GM23248 (cell line): ENCODE data around the gene TNIK.

Experiments
- EZH2 ChIP-seq: fragments of 200-600 bp; sonication (generic); IDR thresholded peaks from 2 replicates; pipeline ENCODE4 v1.6.1; 2018; ENCODE audit warnings: antibody characterized with exemption, mild to moderate bottlenecking; ENCODE audit not compliant: insufficient read depth, poor library complexity, severe bottlenecking
- EZH2phosphoT487 ChIP-seq: fragments of 200-600 bp; sonication (generic); IDR thresholded peaks from 2 replicates; pipeline ENCODE4 v1.6.1; 2018; ENCODE audit warnings: antibody characterized with exemption, moderate library complexity, mild to moderate bottlenecking, low read depth; ENCODE audit not compliant: insufficient read depth

- TF ChIP-seq EZH2 (no peak), EZH2phosphoT487 (no peak)
Observed at GRCh38 chr3:171333784-171334464, 126.3 kb downstream of the TNIK start.
